Loucy (cell line): ENCODE data around the gene CTXN2.

Source experiments
- EZH2phosphoT487 ChIP-seq: fragments of 200-600 bp; IDR thresholded peaks from 2 replicates; pipeline ENCODE4 v1.6.1; 2018; ENCODE audit warnings: antibody characterized with exemption, mild to moderate bottlenecking, moderate library complexity, borderline replicate concordance
- TF ChIP-seq, protein P1 (sequence below): fragments of 200-600 bp; sonication (generic); conservative IDR thresholded peaks from 2 replicates; pipeline ENCODE4 v1.5.1; 2014; ENCODE audit warnings: mild to moderate bottlenecking, antibody characterized with exemption, low read length

DNA sequence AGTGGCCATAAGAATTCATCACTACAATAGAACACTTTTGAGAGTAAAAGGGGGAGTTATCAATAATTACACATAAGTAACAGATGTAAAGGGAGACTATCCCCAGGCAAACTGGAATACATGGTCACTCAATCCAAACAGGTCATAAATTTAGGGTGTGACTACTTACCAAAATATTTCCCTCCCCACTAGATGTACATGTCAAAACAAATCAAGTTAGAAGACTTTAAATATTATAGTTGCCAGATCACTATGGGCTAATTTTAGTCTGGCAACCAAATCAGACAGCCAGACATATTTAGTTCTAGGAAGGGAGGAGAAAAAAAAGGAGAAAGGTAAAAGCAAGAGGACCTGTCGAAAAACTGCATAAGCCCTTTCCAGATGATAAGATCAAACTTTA is 47.6 kb upstream of the CTXN2 start:
- TF ChIP-seq, protein P1, sequence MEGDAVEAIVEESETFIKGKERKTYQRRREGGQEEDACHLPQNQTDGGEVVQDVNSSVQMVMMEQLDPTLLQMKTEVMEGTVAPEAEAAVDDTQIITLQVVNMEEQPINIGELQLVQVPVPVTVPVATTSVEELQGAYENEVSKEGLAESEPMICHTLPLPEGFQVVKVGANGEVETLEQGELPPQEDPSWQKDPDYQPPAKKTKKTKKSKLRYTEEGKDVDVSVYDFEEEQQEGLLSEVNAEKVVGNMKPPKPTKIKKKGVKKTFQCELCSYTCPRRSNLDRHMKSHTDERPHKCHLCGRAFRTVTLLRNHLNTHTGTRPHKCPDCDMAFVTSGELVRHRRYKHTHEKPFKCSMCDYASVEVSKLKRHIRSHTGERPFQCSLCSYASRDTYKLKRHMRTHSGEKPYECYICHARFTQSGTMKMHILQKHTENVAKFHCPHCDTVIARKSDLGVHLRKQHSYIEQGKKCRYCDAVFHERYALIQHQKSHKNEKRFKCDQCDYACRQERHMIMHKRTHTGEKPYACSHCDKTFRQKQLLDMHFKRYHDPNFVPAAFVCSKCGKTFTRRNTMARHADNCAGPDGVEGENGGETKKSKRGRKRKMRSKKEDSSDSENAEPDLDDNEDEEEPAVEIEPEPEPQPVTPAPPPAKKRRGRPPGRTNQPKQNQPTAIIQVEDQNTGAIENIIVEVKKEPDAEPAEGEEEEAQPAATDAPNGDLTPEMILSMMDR, result no peak
- no peak for TF ChIP-seq EZH2phosphoT487
